ENCODE results near the gene BMPR1B. TPM values are rescaled to one million over a fixed set of nuclear protein-coding genes. Genes with fewer than 3 reads are reported as not detected.

Gene BMPR1B
- total RNA-seq, 2 donors from 2014 or later, result 28.6 to 59.8 TPM

- no peaks in the 10 kb centered on the region for H3K36me3 ChIP-seq
These were observed 11.0 kb upstream of the BMPR1B start for GRCh38 chr4:94746746-94747145.

GRCh38 chr4:94758141-94758699, 465 bp downstream of the BMPR1B start:
- Histone ChIP-seq H3K27ac (peak overlapping the region; percentile 91 to 96), H3K27me3 (replicated peaks; ENCODE audit: insufficient read depth) (no peaks in the 10 kb centered on the region), H3K36me3 (no peaks in the 10 kb centered on the region), H3K4me3 (peak overlapping the region; percentile 48 to 66), H3K9me3 (no peaks in the 10 kb centered on the region), H3K4me1 (replicated peaks) (no peaks in the 10 kb centered on the region)
- TF ChIP-seq POLR2AphosphoS5 (IDR thresholded peaks at IDR 0.05), result no peak
- TF ChIP-seq CTCF (IDR thresholded peaks at IDR 0.05), result no peak
- no peak for TF ChIP-seq POLR2A (IDR thresholded peaks at IDR 0.05)
- peak; percentile 33 for DNase-seq (ENCODE audit: low spot score)
- 2% methylated on average over 31 of the region's 69 CpGs for WGBS
- intact Hi-C loops (cut with DNase I), result no loop called here

More at GRCh38 chr4:94746746-94747145, 11.0 kb upstream of the BMPR1B start:
- Histone ChIP-seq H3K9me3 (no peaks in the 10 kb centered on the region), H3K27ac (no peak overlapping the region), H3K4me3 (no peak overlapping the region), H3K27me3 (replicated peaks; ENCODE audit: insufficient read depth) (no peaks in the 10 kb centered on the region), H3K4me1 (replicated peaks) (no peaks in the 10 kb centered on the region)
- no peak for DNase-seq (ENCODE audit: low spot score)
- intact Hi-C loops (cut with DNase I), result no loop called here
- 89% methylated on average over 3 of the region's 3 CpGs for WGBS
- TF ChIP-seq POLR2A (IDR thresholded peaks at IDR 0.05) (no peak), POLR2AphosphoS5 (IDR thresholded peaks at IDR 0.05) (no peak)

- WGBS, result 15% methylated on average over 19 of the region's 19 CpGs
- TF ChIP-seq POLR2AphosphoS5 (IDR thresholded peaks at IDR 0.05) (peak; percentile 11), CTCF (IDR thresholded peaks at IDR 0.05) (no peak), POLR2A (IDR thresholded peaks at IDR 0.05) (no peak)
- Histone ChIP-seq H3K27me3 (replicated peaks; ENCODE audit: insufficient read depth) (no peaks in the 10 kb centered on the region), H3K4me1 (replicated peaks) (no peaks in the 10 kb centered on the region), H3K9me3 (no peaks in the 10 kb centered on the region), H3K27ac (peak overlapping the region; percentile 91 to 96), H3K4me3 (peak overlapping the region; percentile 48 to 66), H3K36me3 (no peaks in the 10 kb centered on the region)
- intact Hi-C loops (cut with DNase I), result no loop called here
- peak; percentile 11 for DNase-seq (ENCODE audit: low spot score)
These were observed 1.1 kb downstream of the BMPR1B start for GRCh38 chr4:94758700-94759399.

GRCh38 chr4:94759767-94760211, 2.0 kb downstream of the BMPR1B start:
- Histone ChIP-seq H3K4me3 (peak overlapping the region; percentile 48 to 66), H3K36me3 (no peaks in the 10 kb centered on the region), H3K27ac (peak overlapping the region; percentile 91 to 96), H3K4me1 (replicated peaks) (no peaks in the 10 kb centered on the region), H3K9me3 (no peaks in the 10 kb centered on the region), H3K27me3 (replicated peaks; ENCODE audit: insufficient read depth) (no peaks in the 10 kb centered on the region)
- 54% methylated on average over 1 of the region's 1 CpG for WGBS
- DNase-seq (ENCODE audit: low spot score), result no peak
- intact Hi-C loops (cut with DNase I), result no loop called here
- TF ChIP-seq POLR2A (IDR thresholded peaks at IDR 0.05), result no peak
- no peak for TF ChIP-seq POLR2AphosphoS5 (IDR thresholded peaks at IDR 0.05)
- TF ChIP-seq CTCF (IDR thresholded peaks at IDR 0.05), result no peak

GRCh38 chr4:94762326-94762725, 4.6 kb downstream of the BMPR1B start:
- Histone ChIP-seq H3K27ac (peak overlapping the region; percentile 14 to 96), H3K4me3 (no peak overlapping the region), H3K4me1 (replicated peaks) (no peaks in the 10 kb centered on the region), H3K27me3 (replicated peaks; ENCODE audit: insufficient read depth) (no peaks in the 10 kb centered on the region), H3K36me3 (no peaks in the 10 kb centered on the region), H3K9me3 (no peaks in the 10 kb centered on the region)
- WGBS, result 94% methylated on average over 4 of the region's 4 CpGs
- intact Hi-C loops (cut with DNase I), result no loop called here
- TF ChIP-seq POLR2AphosphoS5 (IDR thresholded peaks at IDR 0.05) (no peak), CTCF (IDR thresholded peaks at IDR 0.05) (no peak), POLR2A (IDR thresholded peaks at IDR 0.05) (no peak)
- DNase-seq (ENCODE audit: low spot score), result no peak

Data from prostate gland (tissue), 2 donors.